ENCODE measurements around the gene SLC46A3.
A peak's percentile ranks its signal among the peaks of the same experiment; 100 is the strongest.
"Not testable (repeated sequence)": the region's sequence is repeated elsewhere in the genome, so short reads cannot be mapped to it uniquely, and the experiment has no call there.

The SLC46A3 gene

GRCh38 chr13:28730762-28731161 is 12.0 kb upstream of the SLC46A3 start:
- DNase-seq: no peak

GRCh38 chr13:28729541-28729940 is 10.8 kb upstream of the SLC46A3 start:
- DNase-seq: no peak

GRCh38 chr13:28728642-28729041 is 9.9 kb upstream of the SLC46A3 start:
- no peak for DNase-seq

- no peak for DNase-seq
Measured at GRCh38 chr13:28725046-28725610, 6.4 kb upstream of the SLC46A3 start.

- no peak for DNase-seq
Measured at GRCh38 chr13:28723806-28724205, 5.0 kb upstream of the SLC46A3 start.

GRCh38 chr13:28719227-28720055 is 671 bp upstream of the SLC46A3 start:
- peak; percentile 92 for DNase-seq

GRCh38 chr13:28718196-28718542 is 601 bp downstream of the SLC46A3 start:
- DNase-seq: no peak

GRCh38 chr13:28717170-28717569 is 1.6 kb downstream of the SLC46A3 start:
- DNase-seq: no peak

GRCh38 chr13:28716511-28716910 is 2.3 kb downstream of the SLC46A3 start:
- peak; percentile 40 for DNase-seq

- no peak for DNase-seq
Measured at GRCh38 chr13:28714651-28715050, 4.1 kb downstream of the SLC46A3 start.

GRCh38 chr13:28710161-28710560 is 8.6 kb downstream of the SLC46A3 start:
- no peak for DNase-seq

GRCh38 chr13:28707629-28708427 is 10.9 kb downstream of the SLC46A3 start:
- peak; percentile 93 for DNase-seq

GRCh38 chr13:28705461-28706083 is 13.2 kb downstream of the SLC46A3 start:
- DNase-seq: no peak

- no peak for DNase-seq
Measured at GRCh38 chr13:28704919-28705318, 13.9 kb downstream of the SLC46A3 start.

- DNase-seq: no peak
Measured at GRCh38 chr13:28704282-28704681, 14.5 kb downstream of the SLC46A3 start.

- DNase-seq: no peak
Measured at GRCh38 chr13:28699246-28699645, 19.5 kb downstream of the SLC46A3 start.

- DNase-seq: no peak
Measured at GRCh38 chr13:28697441-28697840, 21.3 kb downstream of the SLC46A3 start.

- DNase-seq: peak; percentile 64
Measured at GRCh38 chr13:28693605-28694491, 24.9 kb downstream of the SLC46A3 start.

GRCh38 chr13:28685892-28686291 is 32.9 kb downstream of the SLC46A3 start:
- DNase-seq: no peak

- no peak for DNase-seq
Measured at GRCh38 chr13:28685114-28685513, 33.7 kb downstream of the SLC46A3 start.

- DNase-seq: no peak
Measured at GRCh38 chr13:28684257-28684656, 34.5 kb downstream of the SLC46A3 start.

- DNase-seq: not testable (repeated sequence)
Measured at GRCh38 chr13:28683169-28683568, 35.6 kb downstream of the SLC46A3 start.
